Prostate gland (tissue), 2 donors: ENCODE results near the gene SIK2. TPM values are rescaled to one million over a fixed set of nuclear protein-coding genes. Genes with fewer than 3 reads are reported as not detected.

Source experiments
- DNase-seq: peaks from one replicate; pipeline ENCODE4 v3.0.0-alpha.2; 2019; ENCODE audit warnings: low spot score
- H3K27ac ChIP-seq, 2 donors: fragments of 200-600 bp; sonication (generic); 2 replicates each; pipeline ENCODE4 v1.5.1; 2017 to 2019
- H3K27me3 ChIP-seq: fragments of 200-600 bp; sonication (generic); replicated peaks from 2 replicates; pipeline ENCODE4 v1.5.1; 2019; ENCODE audit not compliant: insufficient read depth
- H3K36me3 ChIP-seq, 2 donors: fragments of 200-600 bp; sonication (generic); 1 replicate in 1 of 2; 2 replicates in 1 of 2; pipeline versions ENCODE4 v1.5.1 to v1.8.1; 2017 to 2019
- H3K4me1 ChIP-seq: fragments of 200-600 bp; sonication (generic); replicated peaks from 2 replicates; pipeline ENCODE4 v1.5.1; 2019
- H3K4me3 ChIP-seq, 2 donors: fragments of 200-600 bp; sonication (generic); 2 replicates each; pipeline ENCODE4 v1.5.1; 2017 to 2019
- H3K9me3 ChIP-seq: fragments of 200-600 bp; sonication (generic); 2 replicates; pipeline ENCODE4 v1.5.1; 2017
- POLR2A ChIP-seq: fragments of 450-650 bp; IDR thresholded peaks from one replicate; pipeline ENCODE4 v1.6.1; 2016; ENCODE audit warnings: antibody characterized with exemption, mild to moderate bottlenecking
- POLR2AphosphoS5 ChIP-seq: sonication (generic); formaldehyde crosslinking; IDR thresholded peaks from one replicate; pipeline ENCODE4 v1.6.1; 2017; ENCODE audit warnings: antibody characterized with exemption
- WGBS: methylation state at CpG from one replicate; pipeline ENCODE4 v1.1.5; 2018; 5-methylcytosine and 5-hydroxymethylcytosine counted together
- intact Hi-C: fragments of 100-400 bp; cut with DNase I; formaldehyde crosslinking; loops from one replicate; pipeline ENCODE4 v1.14.2; 2022
- total RNA-seq, 2 donors: library from RNA; depleted of rRNA; stranded (reverse); fragments of >200 nt; gene quantifications; one replicate each; pipeline ENCODE4 v1.1.0, GENCODE V29; 2016
- TF ChIP-seq, protein P1 (sequence below), 4 experiments: fragments of 200-600 bp in 2 of 4; fragments of 450-650 bp in 2 of 4; sonication (generic) in 2 of 4; IDR thresholded peaks; 1 replicate in 3 of 4; 2 replicates in 1 of 4; pipeline ENCODE4 v1.5.1; 2016 to 2019; ENCODE audit warnings: antibody characterized with exemption in 4 of 4, mild to moderate bottlenecking in 2 of 4, moderate library complexity in 2 of 4

SIK2 gene
- total RNA-seq, 2 donors from 2014 or later, result 13.0 to 18.7 TPM

DNA sequence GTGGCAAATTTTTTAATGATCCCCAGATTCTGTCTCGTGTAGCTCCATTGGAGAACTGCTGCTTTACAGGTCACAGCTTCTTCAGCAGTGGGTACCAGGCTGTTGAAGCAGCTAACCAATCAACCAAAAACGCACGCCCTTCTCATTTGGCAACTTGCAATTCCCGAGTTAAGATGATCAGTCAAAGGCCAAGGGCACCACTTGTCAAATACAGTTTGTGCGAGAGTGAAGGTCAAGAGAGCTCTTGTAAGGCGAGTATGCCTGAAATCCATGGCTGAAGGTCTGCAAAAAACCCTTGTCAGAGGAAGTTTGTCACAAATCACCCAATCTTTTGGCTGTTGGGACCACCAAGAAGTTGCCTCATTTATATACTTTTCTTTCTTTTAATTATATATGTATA is 176.9 kb downstream of the SIK2 start:
- TF ChIP-seq, protein P1, sequence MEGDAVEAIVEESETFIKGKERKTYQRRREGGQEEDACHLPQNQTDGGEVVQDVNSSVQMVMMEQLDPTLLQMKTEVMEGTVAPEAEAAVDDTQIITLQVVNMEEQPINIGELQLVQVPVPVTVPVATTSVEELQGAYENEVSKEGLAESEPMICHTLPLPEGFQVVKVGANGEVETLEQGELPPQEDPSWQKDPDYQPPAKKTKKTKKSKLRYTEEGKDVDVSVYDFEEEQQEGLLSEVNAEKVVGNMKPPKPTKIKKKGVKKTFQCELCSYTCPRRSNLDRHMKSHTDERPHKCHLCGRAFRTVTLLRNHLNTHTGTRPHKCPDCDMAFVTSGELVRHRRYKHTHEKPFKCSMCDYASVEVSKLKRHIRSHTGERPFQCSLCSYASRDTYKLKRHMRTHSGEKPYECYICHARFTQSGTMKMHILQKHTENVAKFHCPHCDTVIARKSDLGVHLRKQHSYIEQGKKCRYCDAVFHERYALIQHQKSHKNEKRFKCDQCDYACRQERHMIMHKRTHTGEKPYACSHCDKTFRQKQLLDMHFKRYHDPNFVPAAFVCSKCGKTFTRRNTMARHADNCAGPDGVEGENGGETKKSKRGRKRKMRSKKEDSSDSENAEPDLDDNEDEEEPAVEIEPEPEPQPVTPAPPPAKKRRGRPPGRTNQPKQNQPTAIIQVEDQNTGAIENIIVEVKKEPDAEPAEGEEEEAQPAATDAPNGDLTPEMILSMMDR (IDR thresholded peaks at IDR 0.05), result no peak
- TF ChIP-seq POLR2AphosphoS5 (no peak), POLR2A (no peak)
- no peaks in the 10 kb centered on the region for H3K4me1 ChIP-seq
- H3K27ac ChIP-seq, result no peak overlapping the region
- H3K9me3 ChIP-seq, result no peaks in the 10 kb centered on the region
- intact Hi-C loops, result loop anchor here (5.0 kb wide), 1 partner anchor 192 kb away; no protein-coding TSS in a partner anchor
- WGBS, result 90% methylated on average over 6 of the region's 6 CpGs
- H3K4me3 ChIP-seq, result no peak overlapping the region
- H3K27me3 ChIP-seq, result no peaks in the 10 kb centered on the region
- DNase-seq, result no peak
- no peaks in the 10 kb centered on the region for H3K36me3 ChIP-seq

Other genes with a start within 250 kb of the SIK2 start
- 1 to 10 TPM in 1 of 2 donors, under 1 TPM in 1; 0.74 to 1.5 TPM for gene POU2AF1, start 223.2 kb upstream of the SIK2 start, total RNA-seq
- gene BTG4, start 90.1 kb upstream of the SIK2 start, total RNA-seq, result 1 to 10 TPM in 1 of 2 donors, not detected in 1; 3.3 TPM
- gene HOATZ, start 87.7 kb upstream of the SIK2 start, total RNA-seq, result 1 to 10 TPM in 1 of 2 donors, not detected in 1; 1.0 TPM
- 10 to 100 TPM; 10.6 to 12.8 TPM for gene LAYN, start 61.7 kb upstream of the SIK2 start, total RNA-seq
- gene PPP2R1B, start 163.9 kb downstream of the SIK2 start, total RNA-seq, result 10 to 100 TPM; 15.4 to 41.4 TPM